GM10248 (cell line): Measurements from ENCODE around the gene LMNB1.

Experiments
- CTCF ChIA-PET: fragments of 300-600 bp; sonication (Branson Sonifier 250); formaldehyde crosslinking; extraction: SDS; loops from one replicate; lab custom pipeline; 2021; ENCODE audit warnings: antibody characterized with exemption; lab: Yijun Ruan, JAX
- POLR2A ChIA-PET: fragments of 350-650 bp; sonication (Branson Sonifier 250); formaldehyde crosslinking; extraction: SDS; loops from one replicate; lab custom pipeline; 2020; ENCODE audit warnings: antibody characterized with exemption; lab: Yijun Ruan, JAX
- DNase-seq: peaks from one replicate; pipeline ENCODE4 v3.0.0; 2012; ENCODE audit errors: extremely low spot score
- CTCF ChIP-seq: IDR thresholded peaks from 2 replicates; pipeline ENCODE4 v1.5.1; 2012; ENCODE audit warnings: mild to moderate bottlenecking, low read depth; ENCODE audit errors: extremely low read depth, missing control alignments, control extremely low read depth

Gene LMNB1

DNA sequence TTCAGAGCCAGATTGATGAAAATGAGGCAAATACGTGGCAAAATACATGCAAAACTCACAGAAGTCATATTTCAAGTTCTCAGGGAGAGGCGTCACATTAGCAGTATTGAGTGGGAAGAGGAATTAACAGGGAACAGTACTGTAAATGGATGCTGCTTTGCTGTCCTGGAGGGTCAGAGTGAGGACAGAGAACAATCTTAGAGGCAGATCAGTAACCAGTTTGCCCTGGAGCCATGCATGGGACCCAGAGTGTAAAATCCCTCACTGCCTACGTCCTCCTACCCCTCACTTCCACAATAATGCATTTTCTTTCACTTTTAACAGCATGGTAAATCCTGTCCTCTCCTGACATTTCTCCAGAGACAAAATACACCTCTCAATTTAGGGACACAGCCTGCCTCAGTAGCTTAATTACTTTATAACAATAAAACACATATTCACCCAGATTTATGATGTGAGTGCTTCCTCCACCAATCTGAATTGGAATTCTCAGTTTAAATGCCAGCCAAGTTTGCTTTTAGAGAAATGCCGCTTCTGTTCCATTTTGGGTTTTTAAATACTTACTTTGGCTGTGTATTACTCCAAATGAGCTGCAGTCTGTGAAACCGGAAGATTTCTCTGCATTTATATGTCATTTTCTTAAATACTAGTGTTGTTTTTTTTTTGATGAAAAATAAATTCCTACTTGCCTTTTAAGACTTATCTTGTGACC is 70.0 kb downstream of the LMNB1 start:
- TF ChIP-seq CTCF: no peak
- ChIA-PET POLR2A (no interaction called here), CTCF (no interaction called here)
- no peak for DNase-seq

- ChIA-PET POLR2A (no interaction called here), CTCF (no interaction called here)
- TF ChIP-seq CTCF: no peak
- no peak for DNase-seq
These were observed 70.5 kb downstream of the LMNB1 start for GRCh38 chr5:126847456-126847820.

GRCh38 chr5:126847826-126848251 is 70.9 kb downstream of the LMNB1 start:
- ChIA-PET POLR2A (no interaction called here), CTCF (interaction anchor here (1.1 to 1.5 kb wide), 2 partner anchors 12 to 16 kb away, joined by 3 read pairs; no protein-coding TSS in a partner anchor)
- TF ChIP-seq CTCF: no peak
- no peak for DNase-seq

DNA sequence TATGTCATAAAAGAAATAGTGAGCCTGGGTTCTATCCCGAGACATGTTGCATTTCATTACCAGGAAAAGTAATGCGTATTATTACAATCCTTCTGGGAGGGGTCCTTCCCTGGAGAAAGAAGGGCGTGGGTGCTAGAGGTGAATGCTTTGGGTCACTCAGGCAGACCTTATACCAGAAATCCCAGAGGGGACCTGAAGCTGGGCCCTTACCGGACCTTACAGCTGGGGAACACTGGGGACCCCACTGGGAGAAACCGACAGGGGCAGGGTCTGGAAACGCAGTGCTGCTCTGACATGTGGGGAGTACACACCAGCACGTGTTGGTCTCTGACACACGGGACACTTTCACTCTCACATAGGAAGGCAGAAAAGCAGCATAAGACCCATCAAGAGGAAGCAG is 71.3 kb downstream of the LMNB1 start:
- TF ChIP-seq CTCF: no peak
- no peak for DNase-seq
- ChIA-PET CTCF (interaction anchor here (1.1 to 1.5 kb wide), 2 partner anchors 12 to 16 kb away, joined by 3 read pairs; no protein-coding TSS in a partner anchor), POLR2A (no interaction called here)

GRCh38 chr5:126849101-126849678 is 72.3 kb downstream of the LMNB1 start:
- TF ChIP-seq CTCF: no peak
- DNase-seq: no peak
- ChIA-PET CTCF (interaction anchor here (0.8 to 1.5 kb wide), 5 partner anchors 11 to 641 kb away, joined by 3 read pairs; no protein-coding TSS in a partner anchor), POLR2A (no interaction called here)

DNA sequence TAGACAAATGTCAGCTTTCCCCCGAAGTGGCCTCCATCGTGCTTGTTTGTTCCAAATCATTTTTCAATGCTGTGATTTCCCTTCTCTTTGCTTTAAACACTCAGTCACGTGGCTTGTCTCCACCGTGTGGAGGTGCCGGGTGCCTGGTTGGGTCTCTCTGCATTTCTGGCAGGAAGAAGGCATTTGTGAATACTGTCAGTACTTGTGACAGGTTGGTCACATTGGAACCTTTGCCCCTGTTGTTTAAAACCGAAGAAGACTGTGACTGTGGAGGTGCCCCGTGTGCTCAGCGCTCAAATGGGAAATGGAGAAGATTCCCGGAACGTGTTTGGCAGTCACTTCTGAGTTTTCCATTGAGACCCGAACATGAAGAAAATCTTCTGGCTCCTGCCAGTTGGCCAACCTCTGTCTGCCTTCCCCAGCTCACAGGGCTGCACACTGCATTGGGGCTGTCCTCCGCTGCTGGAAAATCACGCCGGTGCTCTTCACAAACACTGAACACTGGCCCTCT is 74.6 kb downstream of the LMNB1 start:
- no peak for TF ChIP-seq CTCF
- CTCF ChIA-PET: interaction anchor here (2.1 kb wide), 1 partner anchor 14 kb away, joined by 5 read pairs; no protein-coding TSS in a partner anchor
- POLR2A ChIA-PET: no interaction called here
- DNase-seq: no peak
